GM06990 (cell line): Measurements from ENCODE around the gene TRIM15.
"Not testable (repeated sequence)": the region's sequence is repeated elsewhere in the genome, so short reads cannot be mapped to it uniquely, and the experiment has no call there.

ENCODE experiments used
- DNase-seq: peaks from one replicate; pipeline ENCODE4 v3.0.0-alpha.2; 2011; ENCODE audit not compliant: insufficient read length; ENCODE audit errors: extremely low read depth
- H3K27me3 ChIP-seq: replicated peaks from 2 replicates; pipeline ENCODE4 v1.6.0; 2011; ENCODE audit warnings: low read length; ENCODE audit not compliant: control insufficient read depth, insufficient read depth
- H3K36me3 ChIP-seq: 2 replicates; pipeline ENCODE4 v1.5.1; 2011; ENCODE audit warnings: low read length; ENCODE audit not compliant: control insufficient read depth, insufficient read depth
- H3K4me3 ChIP-seq: replicated peaks from 2 replicates; pipeline ENCODE4 v1.5.1; 2011; ENCODE audit warnings: low read depth, mild to moderate bottlenecking, control low read depth, low read length
- CTCF ChIP-seq: IDR thresholded peaks from 2 replicates; pipeline ENCODE4 v1.5.1; 2011; ENCODE audit warnings: low read length, control low read depth, mild to moderate bottlenecking, inconsistent platforms; ENCODE audit not compliant: insufficient read depth, poor library complexity, severe bottlenecking

TRIM15 gene

GRCh38 chr6:30214657-30214982 lies 51.3 kb downstream of the TRIM15 start:
- peak overlapping the region; percentile 83 for H3K4me3 ChIP-seq
- no peaks in the 10 kb centered on the region for H3K27me3 ChIP-seq
- no peak for DNase-seq
- H3K36me3 ChIP-seq, result no peaks in the 10 kb centered on the region
- TF ChIP-seq CTCF, result no peak

GRCh38 chr6:30216096-30216495 lies 52.8 kb downstream of the TRIM15 start:
- H3K36me3 ChIP-seq, result no peaks in the 10 kb centered on the region
- H3K4me3 ChIP-seq, result no peak overlapping the region
- H3K27me3 ChIP-seq, result no peaks in the 10 kb centered on the region
- DNase-seq, result no peak
- TF ChIP-seq CTCF, result no peak

GRCh38 chr6:30219244-30219643 lies 55.9 kb downstream of the TRIM15 start:
- TF ChIP-seq CTCF, result peak; percentile 91
- DNase-seq, result no peak
- H3K27me3 ChIP-seq, result no peaks in the 10 kb centered on the region
- no peak overlapping the region for H3K4me3 ChIP-seq
- H3K36me3 ChIP-seq, result no peaks in the 10 kb centered on the region

GRCh38 chr6:30221395-30221794 lies 58.0 kb downstream of the TRIM15 start:
- H3K27me3 ChIP-seq, DNase-seq, H3K4me3 ChIP-seq, H3K36me3 ChIP-seq: not testable (repeated sequence)

GRCh38 chr6:30221956-30222355 lies 58.6 kb downstream of the TRIM15 start:
- H3K4me3 ChIP-seq, DNase-seq, H3K36me3 ChIP-seq, H3K27me3 ChIP-seq: not testable (repeated sequence)
